NCI-H460 (cell line): ENCODE data around the gene TMEM266. TPM values are rescaled to one million over a fixed set of nuclear protein-coding genes. Genes with fewer than 3 reads are reported as not detected.

Experiments used
- DNase-seq: peaks from one replicate; pipeline ENCODE4 v3.0.0-alpha.2; 2016; ENCODE audit warnings: low read depth; ENCODE audit errors: extremely low read depth
- total RNA-seq: library from RNA; depleted of rRNA; stranded (reverse); fragments of >200 nt; shearing (Covaris generic); gene quantifications from 2 replicates; pipeline ENCODE4 v1.2.3, GENCODE V29; 2014

TMEM266 gene
- total RNA-seq, 1 experiment from 2014 or later = not detected

DNA sequence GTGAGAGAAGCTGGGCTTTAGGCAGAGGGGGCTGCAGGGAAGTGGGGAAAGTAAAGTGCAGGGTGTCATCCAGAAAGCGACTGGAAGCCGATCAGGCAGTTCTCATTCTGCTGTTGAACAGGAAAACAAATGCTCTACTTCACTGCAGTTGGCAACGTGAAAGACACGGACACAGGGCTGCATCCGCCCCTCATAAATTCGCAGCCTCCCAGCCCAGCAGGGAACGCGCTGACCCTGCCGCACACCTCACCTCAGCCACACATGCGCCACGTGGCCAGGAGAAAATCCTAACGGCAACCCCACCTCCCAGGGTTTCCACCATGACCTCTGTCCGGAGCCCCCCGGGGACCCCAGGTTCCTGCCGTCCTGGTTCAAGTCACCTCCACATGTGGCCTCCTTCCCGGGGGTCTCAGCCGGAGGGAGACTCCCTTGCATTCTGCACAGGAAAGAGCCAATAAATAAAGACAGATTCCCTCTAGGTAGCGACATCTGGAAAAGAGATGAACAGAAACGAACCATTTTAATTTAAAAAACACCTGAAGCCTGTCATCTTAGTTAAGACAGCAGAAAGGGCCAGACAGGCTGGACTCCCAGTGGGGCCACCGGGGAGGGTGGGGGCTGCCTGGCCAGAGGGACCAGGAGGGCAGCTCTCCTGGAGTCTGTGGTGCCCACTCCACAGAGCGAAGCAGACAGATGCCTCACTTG, 118.7 kb downstream of the TMEM266 start:
- no peak for DNase-seq

- DNase-seq = no peak
Measured at GRCh38 chr15:76179023-76179422, 119.2 kb downstream of the TMEM266 start.

DNA sequence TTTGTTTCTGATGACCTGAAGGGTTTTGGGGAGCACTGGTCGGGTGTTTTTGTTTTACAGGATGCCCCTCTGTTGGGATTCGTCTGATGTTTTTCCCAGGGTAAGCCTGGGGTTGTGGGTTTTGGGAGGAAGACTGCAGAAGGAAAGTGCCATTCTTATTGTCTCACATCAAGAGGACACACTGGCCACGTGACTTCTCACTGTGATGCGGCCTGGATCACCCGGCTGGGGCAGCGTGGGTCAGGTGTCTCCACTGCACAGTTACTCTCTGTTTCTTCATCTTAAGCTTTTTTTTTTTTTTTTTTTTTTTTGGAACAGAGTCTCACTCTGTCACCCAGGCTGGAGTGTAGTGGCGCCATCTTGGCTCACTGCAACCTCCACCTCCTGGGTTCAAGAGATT, 120.5 kb downstream of the TMEM266 start:
- DNase-seq = no peak

DNA sequence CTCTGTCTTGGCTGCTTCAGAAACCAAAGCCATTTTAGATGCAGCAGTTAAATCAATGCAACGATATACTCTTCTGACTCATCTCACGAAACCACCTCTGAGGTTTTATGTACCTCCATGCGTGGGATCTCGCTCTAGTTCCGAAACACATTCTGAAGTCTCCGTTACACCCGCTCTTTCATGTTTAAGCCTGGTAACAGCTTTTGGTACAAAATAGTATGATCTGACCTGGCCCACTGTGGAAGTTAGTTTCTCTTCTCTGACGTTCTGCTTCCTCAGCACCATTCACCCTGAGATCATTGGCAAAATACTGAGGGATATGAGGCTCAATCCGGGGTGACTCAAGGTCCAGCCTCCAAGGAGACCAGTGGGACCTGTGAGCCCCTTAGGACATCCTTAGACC, 121.9 kb downstream of the TMEM266 start:
- DNase-seq = no peak

- no peak for DNase-seq
Measured at GRCh38 chr15:76183930-76184649, 124.3 kb downstream of the TMEM266 start.

DNA sequence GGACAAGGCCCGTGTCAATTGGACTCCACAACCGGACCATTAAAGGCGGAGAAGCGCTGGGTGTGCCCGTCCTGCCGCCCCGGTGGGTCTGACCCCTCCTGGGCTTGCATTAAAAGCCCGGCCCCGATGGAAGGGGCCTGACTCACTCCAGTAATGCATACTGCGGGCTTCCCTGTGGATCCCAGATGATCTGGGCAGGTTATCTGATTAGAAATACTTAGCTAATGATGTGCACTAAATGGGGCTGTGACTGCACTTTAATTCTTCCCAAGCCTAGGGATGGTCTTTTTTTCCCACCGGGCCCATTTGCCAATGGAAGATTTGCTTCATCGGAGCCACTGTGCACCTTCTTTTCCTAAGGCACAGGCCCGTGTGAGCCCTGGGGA, 124.9 kb downstream of the TMEM266 start:
- DNase-seq = no peak

DNA sequence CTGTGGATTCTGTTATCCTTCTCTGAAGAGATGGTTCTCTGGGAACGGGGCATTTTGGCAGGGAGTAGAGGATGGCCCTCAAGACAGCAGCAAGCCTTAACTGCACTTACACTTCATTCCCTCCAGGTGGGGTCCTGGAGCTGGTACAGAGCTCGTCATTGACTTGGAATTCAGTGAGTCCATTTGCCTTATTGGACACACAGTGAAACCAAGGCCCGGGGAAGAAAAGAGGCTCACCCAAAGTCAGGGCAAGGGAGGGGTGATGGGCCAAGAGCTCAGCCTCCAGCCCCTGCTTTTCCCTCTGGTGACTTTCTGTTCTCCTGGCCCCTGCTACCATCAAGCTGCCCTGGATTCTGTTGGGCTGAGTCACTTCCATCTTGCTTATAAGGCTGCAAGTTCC, 125.9 kb downstream of the TMEM266 start:
- DNase-seq = peak; percentile 64

GRCh38 chr15:76187163-76187562, 127.4 kb downstream of the TMEM266 start:
- no peak for DNase-seq

GRCh38 chr15:76189106-76189505, 129.3 kb downstream of the TMEM266 start:
- no peak for DNase-seq

DNA sequence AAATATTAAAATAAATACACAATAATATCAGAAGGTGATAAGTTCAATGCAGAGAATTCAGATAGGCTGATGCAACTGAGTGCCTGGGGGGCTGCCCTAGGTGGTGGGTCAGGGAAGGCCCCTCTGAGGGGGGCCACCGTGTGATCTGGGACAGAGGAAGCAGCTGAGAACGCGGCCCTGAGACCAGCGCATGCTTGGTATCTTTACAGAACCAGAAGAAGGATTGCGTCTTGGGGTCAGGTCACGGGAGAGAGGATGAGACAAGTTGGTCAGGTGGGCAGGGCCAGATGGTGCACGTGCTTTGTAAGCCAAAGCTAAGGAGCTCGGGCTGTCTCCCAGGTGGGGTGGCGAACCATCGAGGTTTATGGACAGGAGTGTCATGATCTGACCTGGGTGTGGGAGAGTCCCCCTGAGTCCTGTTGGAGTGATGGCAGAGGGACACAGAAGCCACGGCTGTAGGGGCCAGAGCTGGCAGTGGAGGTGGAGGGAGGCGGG, 130.3 kb downstream of the TMEM266 start:
- DNase-seq = no peak

- peak; percentile 66 for DNase-seq
Measured at GRCh38 chr15:76190751-76191538, 131.2 kb downstream of the TMEM266 start.

GRCh38 chr15:76191539-76192244, 131.9 kb downstream of the TMEM266 start:
- no peak for DNase-seq

- no peak for DNase-seq
Measured at GRCh38 chr15:76192715-76193114, 132.9 kb downstream of the TMEM266 start.

GRCh38 chr15:76193934-76194333, 134.1 kb downstream of the TMEM266 start:
- DNase-seq = no peak

DNA sequence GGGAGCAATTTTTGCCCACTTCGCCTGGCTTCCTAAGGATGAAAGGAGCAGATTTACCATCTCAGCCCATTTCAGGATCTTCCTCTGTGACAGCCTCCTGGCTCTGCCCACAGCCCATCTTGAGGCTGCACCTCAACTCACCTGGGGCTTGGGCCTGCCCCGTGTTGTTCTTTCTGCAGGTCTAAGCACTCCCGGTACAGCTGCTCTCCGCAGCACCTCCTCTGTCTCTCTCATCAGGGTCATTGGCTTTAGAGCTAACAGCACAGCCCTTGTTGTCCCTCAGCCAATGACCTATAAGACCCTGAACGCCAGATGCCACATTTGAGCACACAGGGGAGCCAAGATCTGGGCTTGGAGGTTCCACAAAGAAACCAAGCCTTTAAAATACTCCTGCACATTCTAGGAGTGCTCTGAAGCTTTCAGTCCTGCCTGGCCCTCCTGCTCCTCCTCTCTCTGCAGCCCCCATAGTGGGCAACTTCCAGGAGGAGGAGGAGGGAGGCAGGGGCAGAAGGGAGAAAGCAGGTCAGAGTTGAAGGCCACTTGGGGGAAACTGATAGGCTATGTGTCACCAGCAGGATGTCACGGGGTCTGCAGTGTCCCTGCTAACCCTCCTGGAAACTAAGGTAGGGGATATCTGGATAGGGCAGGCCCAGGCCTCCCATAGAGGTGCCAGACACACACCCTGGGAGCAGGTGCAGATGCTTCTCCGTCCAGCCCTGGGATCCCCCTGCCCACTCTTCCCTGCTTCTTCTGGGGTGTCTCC, 135.9 kb downstream of the TMEM266 start:
- no peak for DNase-seq

DNA sequence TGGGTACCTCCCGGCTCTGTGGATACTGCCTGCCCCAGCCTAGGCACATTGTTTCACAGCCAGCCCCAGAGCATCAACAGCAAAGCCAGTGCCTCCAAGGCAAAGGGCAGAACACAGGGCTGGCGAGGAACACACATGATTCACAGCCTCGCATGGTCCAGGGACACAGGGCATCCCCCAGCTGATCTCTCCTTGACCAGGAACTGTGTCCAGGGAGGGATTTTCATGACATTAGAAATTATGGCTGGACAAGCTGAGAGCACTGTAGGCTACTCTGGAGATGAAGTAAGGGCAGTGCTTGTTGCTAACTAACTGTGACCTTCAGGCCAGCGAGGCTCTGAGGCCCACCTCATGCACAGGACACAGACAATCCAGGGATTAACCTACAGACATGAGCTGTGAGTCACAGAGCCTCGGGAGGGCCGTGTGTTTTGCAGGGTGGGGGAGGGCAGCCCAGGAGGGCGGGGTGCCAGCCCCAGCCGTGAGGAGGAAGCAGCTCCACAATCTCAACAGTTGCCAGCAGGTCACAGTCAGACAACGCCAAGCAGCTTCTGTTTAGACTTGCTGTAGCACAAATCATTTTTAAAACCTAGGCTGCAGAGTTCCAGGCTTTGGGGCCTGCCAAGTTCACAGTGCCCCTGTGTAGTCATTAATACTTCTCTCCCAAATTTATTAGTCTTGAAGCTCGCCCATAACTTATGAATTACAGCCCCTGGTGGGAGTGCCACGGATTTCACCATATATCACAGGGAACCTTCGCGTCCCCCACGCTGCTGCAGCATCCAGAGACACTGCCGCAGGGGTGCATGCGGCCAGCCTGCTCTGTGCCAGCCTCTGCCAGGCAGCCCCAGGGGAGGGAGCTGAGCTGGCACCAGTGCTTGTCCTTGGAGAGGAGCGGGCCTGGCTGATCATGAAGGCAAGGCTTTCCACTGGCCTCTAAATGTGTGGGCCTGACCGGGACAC, 136.8 kb downstream of the TMEM266 start:
- peak; percentile 24 for DNase-seq

GRCh38 chr15:76197703-76198455, 138.1 kb downstream of the TMEM266 start:
- no peak for DNase-seq

- DNase-seq = no peak
Measured at GRCh38 chr15:76198456-76199105, 138.8 kb downstream of the TMEM266 start.
